Transverse colon (tissue), 4 donors: ENCODE results near the gene SOBP.

ENCODE experiments used
- CTCF ChIP-seq, 5 experiments: fragments of 200-600 bp in 3 of 5; fragments of 450-650 bp in 2 of 5; sonication (generic) in 3 of 5; IDR thresholded peaks; 1 replicate in 2 of 5; 2 replicates in 3 of 5; pipeline ENCODE4 v1.5.1; 2016 to 2017; ENCODE audit warnings: antibody characterized with exemption in 5 of 5, inconsistent platforms in 3 of 5, mild to moderate bottlenecking in 2 of 5, moderate library complexity in 1 of 5
- POLR2A ChIP-seq: fragments of 450-650 bp; IDR thresholded peaks from one replicate; pipeline ENCODE4 v1.6.1; 2016; ENCODE audit warnings: antibody characterized with exemption, mild to moderate bottlenecking, moderate library complexity
- POLR2AphosphoS5 ChIP-seq, 3 donors: sonication (generic); formaldehyde crosslinking; IDR thresholded peaks; one replicate each; pipeline ENCODE4 v1.6.1; 2016; ENCODE audit warnings: antibody characterized with exemption in 3 of 3

GRCh38 chr6:107655245-107655644 lies 165.3 kb downstream of the SOBP start:
- TF ChIP-seq POLR2A (no peak), CTCF (IDR thresholded peaks at IDR 0.05) (no peak), POLR2AphosphoS5 (IDR thresholded peaks at IDR 0.05) (no peak)
